Endothelial cell of umbilical vein (primary cell): ENCODE measurements around the gene ABCG5. TPM values are rescaled to one million over a fixed set of nuclear protein-coding genes. Genes with fewer than 3 reads are reported as not detected.

Experiments
- BruUV-seq: library from RNA; stranded (reverse); fragments of 400-500 nt; replicated peaks from 2 replicates; lab custom pipeline; 2021; lab: Mats Ljungman, UMichigan
- CTCF ChIA-PET: fragments of 300-600, 350-600 bp; sonication (Branson Sonifier 250); formaldehyde crosslinking; loops from one replicate; lab custom pipeline; 2021; ENCODE audit warnings: antibody characterized with exemption, inconsistent platforms; lab: Charles Lee
- POLR2A ChIA-PET: fragments of 300-600, 350-600 bp; sonication (Branson Sonifier 250); formaldehyde crosslinking; loops from one replicate; lab custom pipeline; 2021; ENCODE audit warnings: antibody characterized with exemption, inconsistent platforms; lab: Charles Lee
- DNase-seq: peaks from one replicate; pipeline ENCODE4 v3.0.0-alpha.2; 2011; ENCODE audit warnings: low read depth, low spot score
- FAIRE-seq: peaks from 2 replicates; lab custom pipeline; 2011; peaks lifted over from hg19 to GRCh38; lab: Jason Lieb, UNC
- H2AFZ ChIP-seq: 2 replicates; pipeline ENCODE4 v1.6.0; 2012; ENCODE audit warnings: low read depth, low read length, control low read depth, inconsistent platforms
- H3K27ac ChIP-seq: 2 replicates; pipeline ENCODE4 v1.5.1; 2011; ENCODE audit warnings: low read depth, mild to moderate bottlenecking, control low read depth, low read length, moderate library complexity; ENCODE audit not compliant: insufficient read depth
- H3K27me3 ChIP-seq, 2 experiments: 2 replicates each; pipeline versions ENCODE4 v1.6.0 to v1.6.1; 2011; ENCODE audit warnings: low read length in 2 of 2, mixed read lengths in 1 of 2; ENCODE audit not compliant: control insufficient read depth in 2 of 2, insufficient read depth in 2 of 2
- H3K36me3 ChIP-seq, 2 experiments: 2 replicates in 1 of 2; 3 replicates in 1 of 2; pipeline ENCODE4 v1.5.1; 2011; ENCODE audit warnings: low read length in 2 of 2, mild to moderate bottlenecking in 1 of 2, moderate library complexity in 1 of 2; ENCODE audit not compliant: control insufficient read depth in 2 of 2, insufficient read depth in 2 of 2; ENCODE audit errors: extremely low read depth in 1 of 2
- H3K4me1 ChIP-seq: 3 replicates; pipeline ENCODE4 v1.5.1; 2011; ENCODE audit warnings: mild to moderate bottlenecking, low read length; ENCODE audit not compliant: control insufficient read depth, insufficient read depth; ENCODE audit errors: extremely low read depth
- H3K4me2 ChIP-seq: 2 replicates; pipeline ENCODE4 v1.6.1; 2011; ENCODE audit warnings: low read length, control low read depth, mixed read lengths; ENCODE audit not compliant: insufficient read depth
- H3K4me3 ChIP-seq, 3 experiments: fragments of 200-600 bp in 1 of 3; sonication (generic), shearing (Covaris generic) in 1 of 3; replicated peaks in 1 of 3; 2 replicates each; pipeline ENCODE4 v1.5.1; 2011 to 2016; ENCODE audit warnings: control low read depth in 3 of 3, low read length in 3 of 3, mild to moderate bottlenecking in 2 of 3, inconsistent platforms in 1 of 3, low read depth in 1 of 3, moderate library complexity in 1 of 3; ENCODE audit not compliant: insufficient read depth in 1 of 3
- H3K79me2 ChIP-seq: 2 replicates; pipeline ENCODE4 v1.6.0; 2012; ENCODE audit warnings: low read length, inconsistent platforms; ENCODE audit not compliant: control insufficient read depth, insufficient read depth
- H3K9ac ChIP-seq: replicated peaks from 2 replicates; pipeline ENCODE3; 2011; ENCODE audit warnings: low read length, control low read depth; ENCODE audit not compliant: insufficient read depth; ENCODE audit errors: extremely low read depth
- H3K9me1 ChIP-seq: replicated peaks from 3 replicates; pipeline ENCODE4 v1.6.0; 2011; ENCODE audit warnings: mild to moderate bottlenecking, low read length; ENCODE audit not compliant: control insufficient read depth, insufficient read depth; ENCODE audit errors: extremely low read depth
- H3K9me3 ChIP-seq: replicated peaks from 2 replicates; pipeline ENCODE4 v1.5.1; 2012; ENCODE audit warnings: low read length, inconsistent platforms; ENCODE audit not compliant: control insufficient read depth, insufficient read depth
- H4K20me1 ChIP-seq: replicated peaks from 2 replicates; pipeline ENCODE3; 2011; ENCODE audit warnings: mild to moderate bottlenecking, low read length; ENCODE audit not compliant: control insufficient read depth, insufficient read depth; ENCODE audit errors: extremely low read depth
- EZH2 ChIP-seq: IDR thresholded peaks from 2 replicates; pipeline ENCODE4 v1.6.1; 2012; ENCODE audit warnings: borderline replicate concordance, low read depth, mild to moderate bottlenecking, moderate library complexity, low read length, inconsistent platforms; ENCODE audit not compliant: severe bottlenecking
- FOS ChIP-seq: IDR thresholded peaks from 2 replicates; pipeline ENCODE4 v1.6.1; 2011; ENCODE audit warnings: mild to moderate bottlenecking, low read length, moderate library complexity, borderline replicate concordance; ENCODE audit not compliant: insufficient read depth
- JUN ChIP-seq: IDR thresholded peaks from 2 replicates; pipeline ENCODE4 v1.6.1; 2011; ENCODE audit warnings: borderline replicate concordance, low read depth; ENCODE audit not compliant: insufficient read length, insufficient read depth
- MYC ChIP-seq: IDR thresholded peaks from one replicate; pipeline ENCODE4 v1.6.1; 2011; ENCODE audit warnings: mild to moderate bottlenecking, low read depth, low read length
- POLR2A ChIP-seq: IDR thresholded peaks from 2 replicates; pipeline ENCODE4 v1.6.1; 2012; ENCODE audit warnings: low read depth, mild to moderate bottlenecking, control low read depth, low read length
- POLR2AphosphoS5 ChIP-seq: IDR thresholded peaks from 2 replicates; pipeline ENCODE4 v1.6.1; 2012; ENCODE audit warnings: low read depth, mild to moderate bottlenecking, control low read depth, low read length, moderate library complexity; ENCODE audit not compliant: insufficient read depth
- dilution Hi-C: fragments of 300-500 bp; cut with MboI; formaldehyde crosslinking; loops from one replicate; pipeline ENCODE4 v1.15.0; 2019; ENCODE audit warnings: low sequenced_read_pairs; ENCODE audit not compliant: extremely low pct_ligation_motif_present
- intact Hi-C: fragments of 100-400 bp; cut with micrococcal nuclease; formaldehyde crosslinking; loops from one replicate; pipeline ENCODE4 v1.10.0; 2022
- polyA plus RNA-seq, 4 experiments: library from polyadenylated mRNA; depleted of rRNA in 3 of 4; stranded (reverse) in 3 of 4; unstranded in 1 of 4; fragments of >200 nt; gene quantifications; 2 replicates each; pipeline versions ENCODE4 v1.2.1 to v1.2.3, GENCODE V29; 2011 to 2012; ENCODE audit warnings: missing spikeins in 1 of 4
- total RNA-seq: library from RNA; stranded (reverse); gene quantifications from 2 replicates; pipeline ENCODE4 v1.2.3, GENCODE V29; 2021
- TF ChIP-seq, protein P1 (sequence below): IDR thresholded peaks from 2 replicates; pipeline ENCODE4 v1.6.1; 2011; ENCODE audit not compliant: insufficient read depth, insufficient read length
- TF ChIP-seq, protein P2 (sequence below), 2 donors: IDR thresholded peaks; 1 replicate in 1 of 2; 2 replicates in 1 of 2; pipeline ENCODE4 v1.5.1; 2011; ENCODE audit warnings: low read length in 2 of 2, mild to moderate bottlenecking in 2 of 2, moderate library complexity in 2 of 2, control low read depth in 1 of 2, inconsistent platforms in 1 of 2, low read depth in 1 of 2; ENCODE audit not compliant: insufficient read depth in 1 of 2; ENCODE audit errors: extremely low read depth in 1 of 2

ABCG5 gene
- total and polyA plus RNA-seq, 2 donors (not counting 3 experiments of a cell fraction or from before 2014, with no cell fraction given) = not detected

DNA sequence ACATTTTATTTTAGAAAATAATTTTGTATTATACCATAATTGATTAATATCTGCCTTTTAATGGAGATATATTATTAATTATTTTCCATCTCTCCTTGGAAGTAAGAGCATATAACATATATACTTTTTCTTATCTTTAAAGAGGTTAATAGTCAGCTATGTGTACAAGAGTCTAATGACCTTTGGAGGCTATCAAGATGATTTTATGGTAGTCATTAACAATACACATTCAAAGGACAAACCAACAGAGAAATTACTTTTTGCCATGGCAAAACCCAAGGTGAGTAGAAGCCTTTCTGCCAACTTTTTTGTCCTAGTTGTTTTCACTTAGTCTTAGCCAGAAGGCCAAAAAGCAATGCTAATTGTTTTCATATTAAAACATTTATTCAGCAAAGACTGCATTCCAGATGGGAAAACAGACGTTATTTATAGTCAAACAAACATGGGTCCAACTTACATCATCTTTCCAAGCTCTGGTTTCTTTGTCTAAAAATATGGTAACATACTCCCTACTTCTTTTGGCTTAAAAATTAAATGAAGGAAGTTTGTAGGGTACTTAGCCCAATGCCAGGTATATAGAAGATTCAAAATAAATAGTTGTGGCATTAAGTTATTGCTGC, 74.4 kb downstream of the ABCG5 start:
- no TSS peak for BruUV-seq

More for the DNA sequence above, 74.4 kb downstream of the ABCG5 start:
- CTCF ChIA-PET = interaction anchor here (1.3 kb wide), 2 partner anchors 12 to 27 kb away, joined by 4 read pairs; no protein-coding TSS in a partner anchor
- Histone ChIP-seq H2AFZ (no peak overlapping the region), H3K9me1 (no peaks in the 10 kb centered on the region), H3K36me3 (no peaks in the 10 kb centered on the region), H3K9ac (no peak overlapping the region), H4K20me1 (no peaks in the 10 kb centered on the region), H3K4me2 (no peak overlapping the region), H3K79me2 (no peaks in the 10 kb centered on the region), H3K4me1 (peaks cover 3% of the 10 kb centered on the region), H3K27ac (no peak overlapping the region), H3K4me3 (no peak overlapping the region), H3K9me3 (no peaks in the 10 kb centered on the region), H3K27me3 (no peaks in the 10 kb centered on the region)
- dilution Hi-C loops (no loop called here), intact Hi-C loops (no loop called here)
- FAIRE-seq (no peak), DNase-seq (no peak)
- TF ChIP-seq, protein P1, sequence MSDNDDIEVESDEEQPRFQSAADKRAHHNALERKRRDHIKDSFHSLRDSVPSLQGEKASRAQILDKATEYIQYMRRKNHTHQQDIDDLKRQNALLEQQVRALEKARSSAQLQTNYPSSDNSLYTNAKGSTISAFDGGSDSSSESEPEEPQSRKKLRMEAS = no peak
- TF ChIP-seq POLR2A (no peak), JUN (no peak), EZH2 (no peak), POLR2AphosphoS5 (no peak), FOS (no peak), MYC (no peak)
- TF ChIP-seq, protein P2, sequence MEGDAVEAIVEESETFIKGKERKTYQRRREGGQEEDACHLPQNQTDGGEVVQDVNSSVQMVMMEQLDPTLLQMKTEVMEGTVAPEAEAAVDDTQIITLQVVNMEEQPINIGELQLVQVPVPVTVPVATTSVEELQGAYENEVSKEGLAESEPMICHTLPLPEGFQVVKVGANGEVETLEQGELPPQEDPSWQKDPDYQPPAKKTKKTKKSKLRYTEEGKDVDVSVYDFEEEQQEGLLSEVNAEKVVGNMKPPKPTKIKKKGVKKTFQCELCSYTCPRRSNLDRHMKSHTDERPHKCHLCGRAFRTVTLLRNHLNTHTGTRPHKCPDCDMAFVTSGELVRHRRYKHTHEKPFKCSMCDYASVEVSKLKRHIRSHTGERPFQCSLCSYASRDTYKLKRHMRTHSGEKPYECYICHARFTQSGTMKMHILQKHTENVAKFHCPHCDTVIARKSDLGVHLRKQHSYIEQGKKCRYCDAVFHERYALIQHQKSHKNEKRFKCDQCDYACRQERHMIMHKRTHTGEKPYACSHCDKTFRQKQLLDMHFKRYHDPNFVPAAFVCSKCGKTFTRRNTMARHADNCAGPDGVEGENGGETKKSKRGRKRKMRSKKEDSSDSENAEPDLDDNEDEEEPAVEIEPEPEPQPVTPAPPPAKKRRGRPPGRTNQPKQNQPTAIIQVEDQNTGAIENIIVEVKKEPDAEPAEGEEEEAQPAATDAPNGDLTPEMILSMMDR (IDR thresholded peaks at IDR 0.05; ENCODE audit: extremely low read depth in 1 of 2, insufficient read depth in 1 of 2, low read depth in 1 of 2, low read length in 2 of 2) = no peak
- POLR2A ChIA-PET = no interaction called here
